Panc1 (cell line): Measurements from ENCODE around the gene NPLOC4.

ENCODE experiments used
- CTCF ChIP-seq: fragments of 450-650 bp; IDR thresholded peaks from 2 replicates; pipeline ENCODE4 v1.5.1; 2017; ENCODE audit warnings: mild to moderate bottlenecking
- REST ChIP-seq, 2 experiments: IDR thresholded peaks; 2 replicates each; pipeline ENCODE4 v1.6.1; 2011 to 2012; ENCODE audit warnings: low read depth in 2 of 2, control low read depth in 1 of 2, low read length in 1 of 2, mild to moderate bottlenecking in 1 of 2, moderate library complexity in 1 of 2; ENCODE audit not compliant: insufficient read depth in 1 of 2
- TCF7L2 ChIP-seq: IDR thresholded peaks from 2 replicates; pipeline ENCODE4 v1.6.1; 2011; ENCODE audit warnings: mild to moderate bottlenecking, low read depth, low read length, inconsistent platforms

- TF ChIP-seq CTCF: no peak
- no peak for TF ChIP-seq TCF7L2
- TF ChIP-seq REST (IDR thresholded peaks at IDR 0.05; ENCODE audit: insufficient read depth in 1 of 2, low read depth in 2 of 2, low read length in 1 of 2): no peak
Measured at GRCh38 chr17:81543756-81544155, 93.2 kb downstream of the NPLOC4 start.
